HG02870 (cell line): ENCODE measurements around the gene PARD3B.

Experiments
- ATAC-seq: cut with Tn5 transposase; IDR thresholded peaks from one replicate; pipeline ENCODE4 v1.9.1; 2021; ENCODE audit warnings: mild to moderate bottlenecking, moderate library complexity; ENCODE audit not compliant: unreplicated experiment

Gene PARD3B

DNA sequence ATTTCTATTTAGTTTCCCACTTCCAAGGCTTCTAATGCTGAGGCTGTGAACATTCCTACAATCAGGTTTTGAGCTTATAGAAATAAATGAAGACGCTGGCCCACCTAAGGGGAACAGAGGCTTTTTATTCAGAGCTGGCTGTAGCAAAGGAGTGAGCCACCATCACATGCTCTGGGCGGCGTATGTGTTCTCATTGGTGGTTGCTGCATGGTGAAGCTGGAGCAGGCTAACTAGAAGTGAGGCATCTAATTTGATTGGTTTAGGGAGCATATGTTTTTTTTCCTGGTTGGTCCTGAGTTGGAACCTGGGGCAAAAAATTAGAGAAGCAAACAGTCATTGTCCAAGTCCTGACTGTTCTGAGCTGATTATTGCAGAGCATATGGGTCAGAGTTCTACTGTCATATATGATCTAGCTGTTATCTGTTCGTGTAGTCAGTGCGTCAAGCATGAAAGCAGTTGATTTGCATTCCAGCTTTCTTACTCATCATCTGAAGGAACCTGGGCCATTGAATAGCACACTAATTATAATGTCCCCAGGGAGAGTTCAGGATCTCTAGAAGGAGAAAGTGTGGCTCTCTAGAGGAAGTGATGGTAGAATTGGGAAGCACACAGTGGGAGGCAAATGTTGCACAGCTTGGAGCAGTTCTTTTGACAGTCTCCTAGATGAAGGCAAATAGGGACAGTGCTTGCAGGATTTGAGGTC lies 279.6 kb downstream of the PARD3B start:
- no peak for ATAC-seq

GRCh38 chr2:204825681-204826080 lies 280.4 kb downstream of the PARD3B start:
- no peak for ATAC-seq

- no peak for ATAC-seq
Observed at GRCh38 chr2:204827701-204828590, 282.7 kb downstream of the PARD3B start.

DNA sequence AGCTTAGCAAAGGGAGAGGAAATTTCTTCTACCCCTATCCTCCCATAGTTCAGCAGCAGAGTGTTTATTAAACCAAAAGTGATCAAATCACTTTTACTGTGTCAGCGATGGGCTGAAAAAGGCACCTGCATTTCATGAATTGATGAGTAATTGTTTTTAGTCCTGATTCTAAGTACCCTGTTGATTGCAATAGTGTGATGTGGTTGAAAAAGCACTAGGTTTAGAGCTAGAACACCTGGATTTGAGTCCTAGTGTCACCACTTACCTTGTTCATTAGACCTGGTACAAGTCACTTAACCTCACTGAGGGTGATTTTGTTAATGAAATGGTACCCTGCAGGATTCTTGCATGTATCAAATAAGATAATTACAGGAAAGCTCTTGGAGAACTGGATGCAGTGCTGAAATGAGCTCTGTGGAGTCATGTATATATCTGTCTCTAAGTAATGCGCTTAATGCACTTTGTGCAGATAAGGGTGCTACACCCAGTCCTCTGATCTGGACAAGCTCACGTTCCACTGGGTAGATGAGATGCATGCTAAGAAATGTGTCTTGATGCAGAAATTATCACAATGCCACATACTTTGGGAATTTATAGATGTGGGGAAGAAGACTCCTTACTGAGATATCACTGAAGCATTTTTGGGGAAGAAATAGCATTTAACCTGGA lies 289.6 kb downstream of the PARD3B start:
- ATAC-seq: no peak

DNA sequence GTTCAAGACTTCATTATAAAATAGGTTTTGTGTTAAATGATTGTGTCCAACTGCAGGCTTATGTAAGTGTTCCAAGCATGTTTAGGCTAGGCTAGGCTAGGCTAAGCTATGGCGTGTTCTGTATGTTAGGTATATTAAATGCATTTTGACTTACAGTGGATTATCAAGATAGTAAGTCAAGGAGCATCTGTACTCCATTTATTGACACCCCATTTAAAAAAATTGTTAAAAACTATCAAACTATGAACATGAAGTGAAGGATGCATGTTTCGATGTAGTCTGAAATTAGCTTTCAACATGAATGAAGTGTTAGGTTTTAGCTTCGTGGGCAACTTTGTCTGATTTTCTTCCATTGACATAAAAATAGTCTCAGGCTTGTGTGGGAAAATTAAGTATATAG lies 290.5 kb downstream of the PARD3B start:
- no peak for ATAC-seq

DNA sequence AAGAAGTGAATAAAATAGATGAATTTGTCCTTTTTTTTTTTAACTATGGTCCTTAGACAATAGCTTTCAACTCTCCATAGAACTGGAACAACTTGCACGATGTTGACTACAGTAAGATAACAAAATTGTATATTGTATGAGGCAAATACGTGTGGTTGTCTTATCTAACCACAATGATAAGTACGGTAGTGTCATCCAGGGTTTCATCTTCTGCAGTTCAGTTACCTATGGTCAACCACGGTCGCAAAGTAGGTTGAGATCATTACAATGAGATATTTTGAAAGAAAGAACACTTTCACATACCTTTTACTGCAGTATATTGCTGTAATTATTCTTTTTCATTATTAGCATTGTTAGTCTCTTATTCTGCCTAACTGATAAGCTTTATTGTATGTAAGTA lies 295.2 kb downstream of the PARD3B start:
- no peak for ATAC-seq

- no peak for ATAC-seq
Observed at GRCh38 chr2:204842068-204842467, 296.8 kb downstream of the PARD3B start.

DNA sequence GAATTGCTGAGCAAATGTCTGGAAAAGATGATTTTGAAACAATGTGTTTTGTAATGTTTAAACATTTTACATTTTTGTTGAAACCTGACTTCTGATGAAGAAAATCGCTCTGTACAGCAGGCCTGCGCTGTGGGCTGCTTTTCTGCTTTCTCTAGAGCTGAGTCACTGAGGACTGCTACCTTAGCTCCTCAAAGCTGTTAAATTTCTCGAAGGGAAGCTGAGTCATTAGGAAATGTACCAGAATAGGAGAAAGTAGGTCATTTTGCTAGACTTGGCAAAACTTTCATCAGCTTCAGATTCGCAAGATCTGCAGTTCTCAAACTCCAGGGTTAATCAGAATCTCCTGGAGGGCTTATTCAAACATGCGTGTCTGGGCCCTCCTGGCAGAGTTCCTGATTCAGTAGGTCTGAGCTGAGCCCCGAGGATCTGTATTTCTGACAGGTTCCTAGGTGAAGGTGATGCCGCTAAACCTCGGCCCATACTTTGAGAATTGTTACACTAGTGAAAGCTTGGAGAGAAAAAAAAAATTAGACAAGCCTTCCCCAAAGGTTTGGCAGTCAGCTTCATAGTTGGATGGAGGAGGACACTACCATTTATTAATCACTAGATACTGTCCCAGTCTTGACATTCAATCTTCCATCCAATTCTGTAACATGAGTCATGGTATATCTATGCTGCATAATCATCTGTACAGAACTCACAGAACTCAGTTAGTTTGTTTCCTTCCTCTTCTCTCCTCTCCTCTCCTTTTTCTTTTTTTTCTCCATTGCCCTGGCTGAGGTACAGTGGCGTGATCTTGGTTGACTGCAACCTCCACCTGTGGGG lies 297.6 kb downstream of the PARD3B start:
- ATAC-seq: no peak

DNA sequence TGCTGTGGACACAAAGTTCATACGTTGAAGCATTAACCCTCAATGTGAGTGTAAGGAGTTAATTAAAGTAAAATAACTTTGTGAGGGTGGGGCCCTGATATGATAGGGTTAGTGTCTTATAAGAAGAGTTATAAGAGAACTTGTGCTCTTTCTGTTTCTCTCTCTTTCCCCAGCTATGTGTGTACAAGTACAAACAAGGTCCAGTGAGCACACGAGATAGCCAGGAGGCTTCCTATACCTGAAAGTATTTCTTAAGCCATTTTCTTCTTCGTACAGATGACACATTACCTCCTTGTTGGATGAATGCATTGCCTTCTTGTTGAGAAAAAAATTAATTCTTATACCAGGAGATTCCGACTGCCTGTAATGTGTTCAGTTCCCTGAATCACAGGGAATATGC lies 301.2 kb downstream of the PARD3B start:
- no peak for ATAC-seq

GRCh38 chr2:204849892-204850291 lies 304.6 kb downstream of the PARD3B start:
- no peak for ATAC-seq

- ATAC-seq: no peak
Observed at GRCh38 chr2:204850581-204850980, 305.3 kb downstream of the PARD3B start.

DNA sequence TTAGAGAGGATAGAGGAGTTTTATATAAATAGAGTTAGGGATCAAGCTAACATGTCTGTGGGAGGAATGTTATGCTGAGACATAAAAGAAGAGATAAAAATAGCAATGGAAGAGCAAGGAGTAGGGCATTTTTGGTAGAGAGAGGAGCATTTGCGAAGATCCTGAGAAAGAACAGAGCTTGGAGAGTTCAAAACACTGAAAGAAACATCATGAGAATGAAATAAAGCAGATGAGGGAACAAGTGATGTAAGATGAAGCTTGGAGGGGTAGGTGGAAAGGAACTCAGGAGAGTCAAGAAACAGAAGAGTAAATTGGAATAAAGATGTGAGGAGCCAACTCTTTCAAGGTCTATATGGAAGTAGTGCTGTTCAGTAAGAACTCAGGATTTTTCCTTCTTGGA lies 308.6 kb downstream of the PARD3B start:
- no peak for ATAC-seq

DNA sequence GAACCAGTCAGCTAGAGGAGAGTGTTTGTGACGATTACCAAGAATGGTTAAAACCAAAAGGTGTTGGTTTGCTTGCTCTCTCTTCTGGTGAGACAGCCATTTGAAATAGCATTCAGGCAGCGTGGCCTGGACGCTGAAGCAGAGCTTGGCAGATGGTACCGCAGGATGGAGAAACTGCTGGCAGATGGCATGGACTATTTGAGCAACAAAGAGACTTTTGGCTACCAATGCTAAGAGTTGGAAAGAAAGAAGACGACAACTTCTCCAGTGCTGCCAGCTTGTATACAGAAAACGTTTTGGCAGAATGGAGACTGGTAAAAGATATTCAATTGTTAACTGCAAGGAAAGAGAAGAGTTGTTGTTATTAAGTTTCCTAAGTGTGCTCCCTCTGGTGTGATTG lies 315.0 kb downstream of the PARD3B start:
- ATAC-seq: no peak

DNA sequence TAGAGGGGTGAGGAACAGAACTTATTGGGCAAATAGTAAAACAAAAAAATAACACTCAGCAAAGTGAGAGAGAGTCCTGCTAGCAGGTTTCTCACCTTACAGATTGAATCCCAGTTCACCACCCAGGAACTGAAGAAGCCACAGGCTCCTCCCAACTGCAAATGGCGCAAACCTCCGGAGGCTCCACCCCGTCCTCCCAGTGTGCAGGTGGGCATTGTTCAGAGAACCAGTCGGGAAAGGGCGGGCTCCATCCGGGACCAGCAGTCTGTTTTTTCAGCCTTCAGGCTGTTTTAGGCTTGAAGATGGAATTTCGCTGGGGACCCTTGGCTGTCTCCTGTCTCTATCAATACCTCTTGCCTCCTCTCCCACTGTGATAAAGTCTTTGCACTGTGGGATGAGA lies 317.5 kb downstream of the PARD3B start:
- no peak for ATAC-seq

GRCh38 chr2:204863336-204863735 lies 318.1 kb downstream of the PARD3B start:
- ATAC-seq: no peak

DNA sequence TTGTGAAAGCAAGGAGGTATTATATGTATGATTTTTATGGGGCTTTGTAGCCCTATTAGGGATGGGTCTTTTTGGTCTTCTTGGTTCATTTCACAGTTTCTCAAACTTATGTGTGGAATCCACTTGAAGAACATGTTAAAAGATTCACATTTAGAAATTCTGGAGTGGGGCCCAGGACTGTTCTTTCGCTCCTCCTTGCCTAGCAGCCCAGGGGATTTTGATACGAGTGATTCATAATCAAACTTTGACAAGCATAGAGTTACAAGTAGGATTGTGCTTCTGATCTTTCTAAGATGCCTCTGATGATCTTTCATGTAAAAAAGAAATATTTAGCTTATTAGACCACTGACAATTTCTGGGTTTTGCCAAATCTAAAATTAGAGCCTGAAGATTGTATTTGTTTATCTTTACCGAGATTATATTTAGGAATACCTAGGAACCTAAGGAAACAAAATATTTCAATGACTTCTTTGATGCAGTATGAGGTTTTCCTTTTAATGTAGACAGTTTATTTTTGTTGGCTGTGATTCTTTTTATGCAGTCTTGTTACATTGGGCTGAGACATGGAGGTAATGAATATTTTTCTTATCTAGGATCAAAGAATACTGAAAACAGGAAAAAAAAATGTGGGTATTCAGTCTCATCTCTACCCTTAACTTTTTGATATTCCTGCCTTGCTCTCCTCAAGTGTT lies 324.0 kb downstream of the PARD3B start:
- no peak for ATAC-seq

- no peak for ATAC-seq
Observed at GRCh38 chr2:204870053-204870452, 324.8 kb downstream of the PARD3B start.

GRCh38 chr2:204871231-204871953 lies 326.1 kb downstream of the PARD3B start:
- ATAC-seq: no peak

DNA sequence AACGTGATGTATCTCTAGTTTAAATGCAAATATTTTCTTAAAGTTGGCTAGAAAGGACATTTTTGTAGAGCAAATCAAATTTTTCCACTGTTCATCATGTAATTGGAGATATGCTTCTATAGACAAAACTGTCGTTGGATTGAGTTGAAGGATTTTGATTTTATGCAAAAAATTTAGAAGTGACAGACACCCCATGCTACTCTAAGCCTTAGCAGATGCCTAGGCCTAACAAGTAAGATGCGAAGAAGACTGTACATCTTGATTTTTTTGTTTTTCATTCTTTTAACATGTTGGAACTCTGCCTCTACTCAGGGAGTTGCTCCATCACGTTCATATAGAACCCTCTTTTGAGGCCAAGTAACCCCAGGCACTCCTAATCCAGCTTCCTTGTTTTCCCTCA lies 331.0 kb downstream of the PARD3B start:
- no peak for ATAC-seq

DNA sequence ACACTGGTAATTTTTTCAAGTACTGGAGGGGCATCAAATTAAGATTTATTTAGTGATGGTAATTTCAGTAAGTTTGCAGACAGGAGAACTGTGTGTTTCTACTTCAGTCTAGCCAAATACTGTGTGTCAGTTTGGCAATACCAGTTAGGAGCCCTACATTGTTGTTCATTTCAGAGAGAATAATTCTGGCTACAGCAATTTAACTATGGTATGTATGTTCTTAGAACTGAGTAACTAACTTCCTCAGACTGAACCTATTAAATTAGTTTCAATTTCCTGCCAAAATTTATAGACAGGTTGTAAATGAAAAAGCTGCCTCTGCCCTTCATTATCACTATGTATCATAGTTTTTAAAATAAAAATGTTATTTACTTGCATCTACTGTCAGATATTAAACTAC lies 332.4 kb downstream of the PARD3B start:
- ATAC-seq: no peak
